GM12865 (cell line): Measurements from ENCODE around the gene CADM4.
"Not testable (repeated sequence)": the region's sequence is repeated elsewhere in the genome, so short reads cannot be mapped to it uniquely, and the experiment has no call there.

ENCODE experiments used
- DNase-seq: peaks from one replicate; pipeline ENCODE4 v3.0.0; 2010; ENCODE audit warnings: low read depth
- H3K4me3 ChIP-seq: 2 replicates; pipeline ENCODE4 v1.5.1; 2011; ENCODE audit warnings: mild to moderate bottlenecking, low read depth, low read length, control low read depth
- CTCF ChIP-seq: IDR thresholded peaks from 2 replicates; pipeline ENCODE4 v1.5.1; 2011; ENCODE audit warnings: low read length, control low read depth, low read depth, inconsistent platforms; ENCODE audit not compliant: insufficient read depth; ENCODE audit errors: missing control alignments

Gene CADM4

GRCh38 chr19:43592800-43593350, 46.8 kb downstream of the CADM4 start:
- no peak for DNase-seq
- H3K4me3 ChIP-seq: no peak overlapping the region

GRCh38 chr19:43591904-43592772, 47.5 kb downstream of the CADM4 start:
- no peak overlapping the region for H3K4me3 ChIP-seq
- no peak for DNase-seq
- TF ChIP-seq CTCF: no peak

More at GRCh38 chr19:43592800-43593350, 46.8 kb downstream of the CADM4 start:
- TF ChIP-seq CTCF: no peak

- TF ChIP-seq CTCF: no peak
- peak; percentile 31 for DNase-seq
Observed at GRCh38 chr19:43589678-43590077, 50.0 kb downstream of the CADM4 start.

GRCh38 chr19:43589277-43589676, 50.4 kb downstream of the CADM4 start:
- DNase-seq: no peak
- H3K4me3 ChIP-seq: no peak overlapping the region
- TF ChIP-seq CTCF: no peak

More at GRCh38 chr19:43589678-43590077, 50.0 kb downstream of the CADM4 start:
- H3K4me3 ChIP-seq: no peak overlapping the region

GRCh38 chr19:43587029-43587428, 52.6 kb downstream of the CADM4 start:
- not testable (repeated sequence) for DNase-seq, H3K4me3 ChIP-seq

GRCh38 chr19:43586346-43586745, 53.3 kb downstream of the CADM4 start:
- DNase-seq: no peak
- H3K4me3 ChIP-seq: no peak overlapping the region
- TF ChIP-seq CTCF: no peak

- H3K4me3 ChIP-seq: no peak overlapping the region
- no peak for TF ChIP-seq CTCF
- DNase-seq: no peak
Observed at GRCh38 chr19:43584484-43584883, 55.2 kb downstream of the CADM4 start.
